Type B pancreatic cell (in vitro differentiated cells): ENCODE measurements around the gene NAALAD2. TPM values are rescaled to one million over a fixed set of nuclear protein-coding genes. Genes with fewer than 3 reads are reported as not detected.

Experiments
- DNase-seq: peaks from one replicate; pipeline ENCODE4 v3.0.0; 2021; ENCODE audit warnings: mixed read lengths; ENCODE audit not compliant: unreplicated experiment; ENCODE audit errors: extremely low spot score
- H3K27ac Mint-ChIP-seq: 2 replicates; pipeline ENCODE4 v1.8.0; 2021; ENCODE audit warnings: mild to moderate bottlenecking, mixed read lengths
- H3K27me3 Mint-ChIP-seq: 2 replicates; pipeline ENCODE4 v1.8.0; 2021; ENCODE audit warnings: mixed read lengths
- H3K36me3 Mint-ChIP-seq: 2 replicates; pipeline ENCODE4 v1.8.0; 2021; ENCODE audit warnings: mixed read lengths
- H3K4me1 Mint-ChIP-seq: one replicate; pipeline ENCODE4 v1.8.0; 2021; ENCODE audit warnings: mixed read lengths; ENCODE audit not compliant: unreplicated experiment
- H3K4me3 Mint-ChIP-seq: 2 replicates; pipeline ENCODE4 v1.8.0; 2021; ENCODE audit warnings: mild to moderate bottlenecking, mixed read lengths
- H3K9me3 Mint-ChIP-seq: 2 replicates; pipeline ENCODE4 v1.8.0; 2021; ENCODE audit warnings: mixed read lengths
- CTCF ChIP-seq: fragments of 200-600 bp; sonication (generic); conservative IDR thresholded peaks from 2 replicates; pipeline ENCODE4 v1.5.0; 2021; ENCODE audit warnings: antibody characterized with exemption, mild to moderate bottlenecking
- total RNA-seq: library from RNA; stranded (reverse); gene quantifications from 2 replicates; pipeline ENCODE4 v1.2.1, GENCODE V29; 2021; ENCODE audit warnings: low replicate concordance

NAALAD2 gene
- total RNA-seq, 1 donor from 2014 or later = 16.9 TPM

GRCh38 chr11:90216611-90217010 lies 82.1 kb downstream of the NAALAD2 start:
- no peak for TF ChIP-seq CTCF
- H3K4me1 Mint-ChIP-seq = peaks cover 28% of the 10 kb centered on the region
- no peak for DNase-seq
- H3K27me3 Mint-ChIP-seq = no peaks in the 10 kb centered on the region
- peak overlapping the region; percentile 40 for H3K4me3 Mint-ChIP-seq
- peaks cover 40% of the 10 kb centered on the region for H3K36me3 Mint-ChIP-seq
- no peak overlapping the region for H3K27ac Mint-ChIP-seq
- H3K9me3 Mint-ChIP-seq = no peaks in the 10 kb centered on the region

DNA sequence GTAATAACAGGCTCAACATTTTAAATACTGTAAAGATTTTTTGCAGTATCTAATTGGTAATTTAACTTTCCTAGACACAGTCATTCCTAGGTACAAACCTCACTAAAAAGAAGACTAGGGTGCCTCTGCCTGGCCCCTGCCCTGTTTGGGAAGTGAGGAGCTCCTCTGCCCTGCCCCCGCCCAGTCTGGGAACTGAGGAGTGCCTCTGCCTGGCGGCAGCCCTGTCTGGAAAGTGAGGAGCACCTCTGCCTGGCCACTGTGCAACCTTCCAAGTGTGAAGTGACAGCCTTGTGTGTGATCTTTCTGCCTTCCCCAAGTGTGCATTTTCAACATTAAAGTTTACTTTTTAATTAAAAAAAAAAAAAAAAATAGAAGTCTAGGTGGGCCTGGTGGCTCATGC lies 84.1 kb downstream of the NAALAD2 start:
- Mint-ChIP-seq H3K4me1 (peaks cover 36% of the 10 kb centered on the region), H3K9me3 (no peaks in the 10 kb centered on the region), H3K36me3 (peaks cover 30% of the 10 kb centered on the region), H3K4me3 (no peak overlapping the region), H3K27ac (no peak overlapping the region), H3K27me3 (no peaks in the 10 kb centered on the region)
- no peak for DNase-seq
- no peak for TF ChIP-seq CTCF

- Mint-ChIP-seq H3K9me3 (no peaks in the 10 kb centered on the region), H3K27ac (no peak overlapping the region), H3K4me1 (peaks cover 36% of the 10 kb centered on the region), H3K4me3 (peak overlapping the region; percentile 97), H3K27me3 (no peaks in the 10 kb centered on the region), H3K36me3 (peaks cover 27% of the 10 kb centered on the region)
- no peak for DNase-seq
- TF ChIP-seq CTCF = no peak
Observed at GRCh38 chr11:90219438-90219837, 85.0 kb downstream of the NAALAD2 start.

GRCh38 chr11:90220391-90220790 lies 85.9 kb downstream of the NAALAD2 start:
- no peaks in the 10 kb centered on the region for H3K9me3 Mint-ChIP-seq
- no peak for DNase-seq
- H3K27me3 Mint-ChIP-seq = no peaks in the 10 kb centered on the region
- peak overlapping the region; percentile 97 for H3K4me3 Mint-ChIP-seq
- H3K27ac Mint-ChIP-seq = peak overlapping the region; percentile 14
- TF ChIP-seq CTCF = no peak
- H3K36me3 Mint-ChIP-seq = peaks cover 27% of the 10 kb centered on the region
- peaks cover 36% of the 10 kb centered on the region for H3K4me1 Mint-ChIP-seq

DNA sequence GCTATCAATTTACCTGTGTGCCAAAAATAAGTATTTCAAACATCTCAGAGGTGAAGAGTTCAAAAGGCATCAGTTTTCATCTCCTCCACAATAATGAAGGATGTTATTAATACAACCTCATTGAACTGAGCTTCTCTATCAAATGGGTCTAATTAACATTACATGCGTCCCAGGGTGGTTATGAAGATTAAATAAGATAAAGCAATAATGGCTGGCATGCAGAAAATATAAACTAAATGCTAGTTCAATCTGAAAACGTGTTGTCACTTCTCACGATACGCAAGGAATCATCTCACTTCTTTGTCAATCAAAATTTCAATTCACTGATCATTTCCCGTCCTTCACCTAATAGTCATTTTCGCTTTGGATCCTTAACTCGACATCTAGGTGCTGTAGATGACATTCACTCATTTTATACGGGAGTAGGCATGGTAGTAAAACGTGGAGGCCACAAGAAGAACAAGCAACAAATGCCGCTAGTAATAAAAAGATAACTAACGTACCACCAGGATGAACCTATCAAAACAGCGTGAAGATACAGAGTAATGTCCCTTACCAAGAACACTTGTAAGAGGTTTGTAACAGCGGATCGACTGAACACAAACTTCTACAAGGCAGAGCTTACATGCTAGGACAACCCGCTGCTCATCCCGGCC lies 87.5 kb downstream of the NAALAD2 start:
- Mint-ChIP-seq H3K27ac (peak overlapping the region; percentile 96), H3K36me3 (peaks cover 20% of the 10 kb centered on the region), H3K4me1 (peaks cover 31% of the 10 kb centered on the region), H3K27me3 (no peaks in the 10 kb centered on the region), H3K4me3 (peak overlapping the region; percentile 97), H3K9me3 (no peaks in the 10 kb centered on the region)
- no peak for DNase-seq
- TF ChIP-seq CTCF = no peak
